ENCODE results near the gene FAM171A1. TPM values are rescaled to one million over a fixed set of nuclear protein-coding genes. Genes with fewer than 3 reads are reported as not detected.
"Not testable (repeated sequence)": the region's sequence is repeated elsewhere in the genome, so short reads cannot be mapped to it uniquely, and the experiment has no call there.

FAM171A1 gene
- total RNA-seq, 1 donor from 2014 or later = 8.3 TPM

- DNase-seq (ENCODE audit: low spot score) = no peak
Observed at GRCh38 chr10:15348579-15348978, 22.5 kb downstream of the FAM171A1 start.

GRCh38 chr10:15347150-15347549 lies 23.9 kb downstream of the FAM171A1 start:
- intact Hi-C loops (cut with DNase I) = no loop called here
- no peak for DNase-seq (ENCODE audit: low spot score)

More at GRCh38 chr10:15348579-15348978, 22.5 kb downstream of the FAM171A1 start:
- intact Hi-C loops (cut with DNase I) = no loop called here

- no peak for DNase-seq (ENCODE audit: low spot score)
Observed at GRCh38 chr10:15346440-15347141, 24.5 kb downstream of the FAM171A1 start.

GRCh38 chr10:15345450-15345849 lies 25.6 kb downstream of the FAM171A1 start:
- no peak for DNase-seq (ENCODE audit: low spot score)
- intact Hi-C loops (cut with DNase I) = no loop called here

More at GRCh38 chr10:15346440-15347141, 24.5 kb downstream of the FAM171A1 start:
- intact Hi-C loops (cut with DNase I) = no loop called here

- intact Hi-C loops (cut with DNase I) = no loop called here
- no peak for DNase-seq (ENCODE audit: low spot score)
Observed at GRCh38 chr10:15344876-15345285, 26.2 kb downstream of the FAM171A1 start.

- intact Hi-C loops (cut with DNase I) = no loop called here
- no peak for DNase-seq (ENCODE audit: low spot score)
Observed at GRCh38 chr10:15344256-15344875, 26.7 kb downstream of the FAM171A1 start.

- intact Hi-C loops (cut with DNase I) = no loop called here
- DNase-seq (ENCODE audit: low spot score) = no peak
Observed at GRCh38 chr10:15342970-15343369, 28.1 kb downstream of the FAM171A1 start.

- DNase-seq (ENCODE audit: low spot score) = no peak
- intact Hi-C loops (cut with DNase I) = no loop called here
Observed at GRCh38 chr10:15341502-15342128, 29.5 kb downstream of the FAM171A1 start.

- no peak for DNase-seq (ENCODE audit: low spot score)
Observed at GRCh38 chr10:15339892-15340291, 31.2 kb downstream of the FAM171A1 start.

GRCh38 chr10:15337441-15337923 lies 33.6 kb downstream of the FAM171A1 start:
- intact Hi-C loops (cut with DNase I); DNase-seq (ENCODE audit: low spot score): not testable (repeated sequence)

More at GRCh38 chr10:15339892-15340291, 31.2 kb downstream of the FAM171A1 start:
- intact Hi-C loops (cut with DNase I) = no loop called here

- no peak for DNase-seq (ENCODE audit: low spot score)
- intact Hi-C loops (cut with DNase I) = no loop called here
Observed at GRCh38 chr10:15336211-15336610, 34.9 kb downstream of the FAM171A1 start.

- no peak for DNase-seq (ENCODE audit: low spot score)
- intact Hi-C loops (cut with DNase I) = no loop called here
Observed at GRCh38 chr10:15335508-15335907, 35.6 kb downstream of the FAM171A1 start.

- no peak for DNase-seq (ENCODE audit: low spot score)
Observed at GRCh38 chr10:15334650-15335323, 36.3 kb downstream of the FAM171A1 start.

GRCh38 chr10:15333909-15334649 lies 37.0 kb downstream of the FAM171A1 start:
- DNase-seq (ENCODE audit: low spot score) = no peak
- intact Hi-C loops (cut with DNase I) = no loop called here

More at GRCh38 chr10:15334650-15335323, 36.3 kb downstream of the FAM171A1 start:
- intact Hi-C loops (cut with DNase I) = no loop called here

GRCh38 chr10:15333181-15333580 lies 37.9 kb downstream of the FAM171A1 start:
- intact Hi-C loops (cut with DNase I); DNase-seq (ENCODE audit: low spot score): not testable (repeated sequence)

- intact Hi-C loops (cut with DNase I) = no loop called here
Observed at GRCh38 chr10:15331461-15331860, 39.6 kb downstream of the FAM171A1 start.

GRCh38 chr10:15329437-15329836 lies 41.7 kb downstream of the FAM171A1 start:
- no peak for DNase-seq (ENCODE audit: low spot score)
- intact Hi-C loops (cut with DNase I) = no loop called here

More at GRCh38 chr10:15331461-15331860, 39.6 kb downstream of the FAM171A1 start:
- DNase-seq (ENCODE audit: low spot score) = no peak

- no peak for DNase-seq (ENCODE audit: low spot score)
- intact Hi-C loops (cut with DNase I) = no loop called here
Observed at GRCh38 chr10:15325944-15326284, 45.2 kb downstream of the FAM171A1 start.

- no peak for DNase-seq (ENCODE audit: low spot score)
- intact Hi-C loops (cut with DNase I) = no loop called here
Observed at GRCh38 chr10:15325243-15325943, 45.7 kb downstream of the FAM171A1 start.
